Measurements from ENCODE around the gene ATOH8. TPM values are rescaled to one million over a fixed set of nuclear protein-coding genes. Genes with fewer than 3 reads are reported as not detected.
A peak's percentile ranks its signal among the peaks of the same experiment; 100 is the strongest.

ATOH8 gene
- total RNA-seq, 1 experiment from 2014 or later, result 0.81 TPM

DNA sequence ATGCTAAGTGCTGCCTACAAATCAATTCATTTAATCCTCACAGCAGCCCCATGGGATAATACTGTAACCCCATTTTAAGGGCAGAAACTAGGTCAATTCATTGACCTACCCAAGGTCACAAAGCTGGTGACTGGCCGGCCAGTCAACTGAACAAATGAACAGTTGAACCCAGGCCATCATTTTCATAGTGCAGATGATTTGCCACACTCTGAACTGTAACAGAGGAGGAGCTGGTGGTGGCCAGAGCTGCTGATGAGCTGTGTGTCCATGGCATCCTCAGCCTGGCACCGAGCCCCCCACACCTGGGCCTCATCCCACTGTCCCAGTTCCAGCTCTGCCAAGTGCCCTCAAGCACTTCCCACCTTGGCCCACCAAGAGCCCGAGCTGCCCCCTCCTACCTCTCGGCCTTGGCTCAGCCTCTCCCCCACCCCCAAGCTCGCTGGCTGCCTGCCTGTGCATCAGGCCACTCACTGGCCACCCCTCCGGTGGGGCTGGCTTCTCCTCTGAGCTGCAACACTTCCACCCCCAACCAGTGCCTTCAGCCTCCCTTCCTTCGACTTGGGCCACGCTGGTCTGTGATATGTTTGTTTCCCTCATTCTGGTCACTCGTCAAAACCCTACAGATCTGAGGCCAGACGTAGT is 58.4 kb downstream of the ATOH8 start:
- Mint-ChIP-seq H3K27me3 (ENCODE audit: low read depth) (peaks cover 3% of the 10 kb centered on the region; the same call in 1 of the 2 replicates), H3K4me3 (no peak overlapping the region), H3K9me3 (no peaks in the 10 kb centered on the region), H3K4me1 (peaks cover 3% of the 10 kb centered on the region; the same call in 1 of the 2 replicates), H3K27ac (no peak overlapping the region), H3K36me3 (no peaks in the 10 kb centered on the region)
- no peak for ATAC-seq
- DNase-seq (ENCODE audit: low spot score), result no peak
- ChIA-PET CTCF (interaction anchor here (1.0 to 6.5 kb wide), 11 partner anchors 14 to 175 kb away, joined by 3 to 100 read pairs (median 9); partner anchors contain the start of gene ATOH8), POLR2A (no interaction called here)
- TF ChIP-seq, protein P1, sequence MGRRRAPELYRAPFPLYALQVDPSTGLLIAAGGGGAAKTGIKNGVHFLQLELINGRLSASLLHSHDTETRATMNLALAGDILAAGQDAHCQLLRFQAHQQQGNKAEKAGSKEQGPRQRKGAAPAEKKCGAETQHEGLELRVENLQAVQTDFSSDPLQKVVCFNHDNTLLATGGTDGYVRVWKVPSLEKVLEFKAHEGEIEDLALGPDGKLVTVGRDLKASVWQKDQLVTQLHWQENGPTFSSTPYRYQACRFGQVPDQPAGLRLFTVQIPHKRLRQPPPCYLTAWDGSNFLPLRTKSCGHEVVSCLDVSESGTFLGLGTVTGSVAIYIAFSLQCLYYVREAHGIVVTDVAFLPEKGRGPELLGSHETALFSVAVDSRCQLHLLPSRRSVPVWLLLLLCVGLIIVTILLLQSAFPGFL (CRISPR knock-in tag; IDR thresholded peaks at IDR 0.05; ENCODE audit: borderline replicate concordance), result no peak
- no peak for TF ChIP-seq HMGA2 (CRISPR knock-in tag; IDR thresholded peaks at IDR 0.05)
- TF ChIP-seq MYBL2 (CRISPR knock-in tag; IDR thresholded peaks at IDR 0.05), result no peak
- no peak for TF ChIP-seq NFATC4 (CRISPR knock-in tag; IDR thresholded peaks at IDR 0.05)

DNA sequence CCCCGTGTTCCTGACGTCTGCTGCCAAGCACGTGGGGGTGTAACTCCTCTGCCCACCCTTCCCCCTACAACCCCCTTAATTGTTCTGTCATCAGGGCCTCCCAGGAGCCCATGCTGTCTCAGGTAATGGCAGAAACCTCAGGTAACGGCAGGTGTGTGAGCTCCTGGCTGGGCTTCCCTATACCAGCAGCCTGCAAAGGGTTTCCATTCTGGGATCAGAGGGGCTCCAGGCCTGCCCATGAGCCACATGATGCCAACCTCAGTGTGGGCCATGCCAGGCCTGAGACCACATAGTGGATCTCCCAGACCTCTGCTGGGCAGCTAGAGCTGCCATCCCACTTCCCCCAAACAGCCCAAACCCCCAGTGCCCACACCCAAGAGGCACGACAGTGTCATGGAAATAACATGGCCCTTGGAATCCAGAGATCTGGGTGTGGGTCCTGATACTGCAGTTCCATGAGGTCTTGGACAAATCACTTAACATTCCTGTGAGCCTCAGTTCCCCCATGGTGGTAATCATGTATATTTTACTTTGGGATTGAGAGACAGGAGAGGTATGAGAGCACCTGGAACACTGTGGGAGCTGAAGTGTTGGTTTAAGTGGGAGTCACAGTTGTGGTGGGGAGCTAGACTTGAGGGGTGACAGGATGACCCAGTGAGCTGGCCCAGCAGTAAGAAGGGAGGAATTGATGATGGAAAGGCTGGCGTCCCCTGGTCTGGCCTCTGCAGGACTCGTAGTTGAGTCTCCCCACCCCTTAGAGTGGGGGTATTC is 59.6 kb downstream of the ATOH8 start:
- Mint-ChIP-seq H3K27me3 (ENCODE audit: low read depth) (peaks cover 3% of the 10 kb centered on the region; the same call in 1 of the 2 replicates), H3K27ac (no peak overlapping the region)
- POLR2A ChIA-PET, result no interaction called here

DNA sequence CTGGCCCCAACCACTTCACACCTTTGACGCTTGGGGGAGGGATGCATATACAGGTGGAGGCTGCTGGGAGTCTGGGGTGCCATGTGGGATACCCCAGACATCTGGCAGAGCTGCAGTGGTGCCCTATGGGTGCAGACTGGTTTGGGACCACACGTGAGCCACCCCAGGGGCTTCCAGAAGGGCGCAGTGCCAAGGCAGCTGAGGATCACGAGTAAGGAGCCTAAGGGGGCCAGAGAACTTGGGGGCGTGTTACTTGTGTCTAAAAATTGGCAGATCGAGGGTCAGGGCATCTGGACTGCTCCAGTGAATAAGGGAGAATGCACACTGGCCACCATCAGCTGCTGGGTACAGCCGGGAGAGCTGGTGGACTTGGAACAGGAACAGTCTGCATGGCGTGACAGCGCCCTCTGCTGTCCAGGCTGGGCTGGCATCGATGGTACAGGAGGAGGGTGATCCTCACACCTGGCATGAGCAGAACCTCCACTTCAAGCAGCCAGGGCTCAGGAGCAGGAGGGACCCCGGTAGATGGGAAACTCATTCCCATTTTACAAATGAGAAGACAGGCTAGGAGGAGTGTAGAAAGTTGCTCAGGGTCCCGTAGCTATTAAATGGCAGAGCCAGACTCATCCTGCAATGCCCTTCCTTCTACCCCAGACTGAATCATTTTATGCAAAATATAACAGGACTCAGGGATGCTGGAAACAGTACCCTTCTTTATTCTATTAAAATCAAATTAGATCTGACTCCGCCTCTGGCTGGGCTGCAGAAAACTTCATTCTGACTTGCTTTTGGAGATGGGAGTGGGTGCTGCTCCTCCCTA is 60.4 kb downstream of the ATOH8 start:
- Mint-ChIP-seq H3K4me1 (peaks cover 9% of the 10 kb centered on the region), H3K4me3 (no peak overlapping the region), H3K9me3 (no peaks in the 10 kb centered on the region), H3K36me3 (no peaks in the 10 kb centered on the region), H3K27ac (no peak overlapping the region), H3K27me3 (ENCODE audit: low read depth) (peaks cover 3% of the 10 kb centered on the region; the same call in 1 of the 2 replicates)
- peak; percentile 96 for DNase-seq (ENCODE audit: low spot score)
- CTCF ChIA-PET, result interaction anchor here (0.6 to 6.5 kb wide), 34 partner anchors 9 to 292 kb away, joined by 3 to 100 read pairs (median 5); partner anchors contain the start of genes ATOH8, POLR1A and PTCD3
- ATAC-seq, result peak; percentile 95
- POLR2A ChIA-PET, result no interaction called here
- TF ChIP-seq, protein P2, sequence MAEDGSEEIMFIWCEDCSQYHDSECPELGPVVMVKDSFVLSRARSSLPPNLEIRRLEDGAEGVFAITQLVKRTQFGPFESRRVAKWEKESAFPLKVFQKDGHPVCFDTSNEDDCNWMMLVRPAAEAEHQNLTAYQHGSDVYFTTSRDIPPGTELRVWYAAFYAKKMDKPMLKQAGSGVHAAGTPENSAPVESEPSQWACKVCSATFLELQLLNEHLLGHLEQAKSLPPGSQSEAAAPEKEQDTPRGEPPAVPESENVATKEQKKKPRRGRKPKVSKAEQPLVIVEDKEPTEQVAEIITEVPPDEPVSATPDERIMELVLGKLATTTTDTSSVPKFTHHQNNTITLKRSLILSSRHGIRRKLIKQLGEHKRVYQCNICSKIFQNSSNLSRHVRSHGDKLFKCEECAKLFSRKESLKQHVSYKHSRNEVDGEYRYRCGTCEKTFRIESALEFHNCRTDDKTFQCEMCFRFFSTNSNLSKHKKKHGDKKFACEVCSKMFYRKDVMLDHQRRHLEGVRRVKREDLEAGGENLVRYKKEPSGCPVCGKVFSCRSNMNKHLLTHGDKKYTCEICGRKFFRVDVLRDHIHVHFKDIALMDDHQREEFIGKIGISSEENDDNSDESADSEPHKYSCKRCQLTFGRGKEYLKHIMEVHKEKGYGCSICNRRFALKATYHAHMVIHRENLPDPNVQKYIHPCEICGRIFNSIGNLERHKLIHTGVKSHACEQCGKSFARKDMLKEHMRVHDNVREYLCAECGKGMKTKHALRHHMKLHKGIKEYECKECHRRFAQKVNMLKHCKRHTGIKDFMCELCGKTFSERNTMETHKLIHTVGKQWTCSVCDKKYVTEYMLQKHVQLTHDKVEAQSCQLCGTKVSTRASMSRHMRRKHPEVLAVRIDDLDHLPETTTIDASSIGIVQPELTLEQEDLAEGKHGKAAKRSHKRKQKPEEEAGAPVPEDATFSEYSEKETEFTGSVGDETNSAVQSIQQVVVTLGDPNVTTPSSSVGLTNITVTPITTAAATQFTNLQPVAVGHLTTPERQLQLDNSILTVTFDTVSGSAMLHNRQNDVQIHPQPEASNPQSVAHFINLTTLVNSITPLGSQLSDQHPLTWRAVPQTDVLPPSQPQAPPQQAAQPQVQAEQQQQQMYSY (CRISPR knock-in tag; IDR thresholded peaks at IDR 0.05), result no peak
- no peak for TF ChIP-seq PRRX2 (CRISPR knock-in tag; IDR thresholded peaks at IDR 0.05)
- TF ChIP-seq, protein P3, sequence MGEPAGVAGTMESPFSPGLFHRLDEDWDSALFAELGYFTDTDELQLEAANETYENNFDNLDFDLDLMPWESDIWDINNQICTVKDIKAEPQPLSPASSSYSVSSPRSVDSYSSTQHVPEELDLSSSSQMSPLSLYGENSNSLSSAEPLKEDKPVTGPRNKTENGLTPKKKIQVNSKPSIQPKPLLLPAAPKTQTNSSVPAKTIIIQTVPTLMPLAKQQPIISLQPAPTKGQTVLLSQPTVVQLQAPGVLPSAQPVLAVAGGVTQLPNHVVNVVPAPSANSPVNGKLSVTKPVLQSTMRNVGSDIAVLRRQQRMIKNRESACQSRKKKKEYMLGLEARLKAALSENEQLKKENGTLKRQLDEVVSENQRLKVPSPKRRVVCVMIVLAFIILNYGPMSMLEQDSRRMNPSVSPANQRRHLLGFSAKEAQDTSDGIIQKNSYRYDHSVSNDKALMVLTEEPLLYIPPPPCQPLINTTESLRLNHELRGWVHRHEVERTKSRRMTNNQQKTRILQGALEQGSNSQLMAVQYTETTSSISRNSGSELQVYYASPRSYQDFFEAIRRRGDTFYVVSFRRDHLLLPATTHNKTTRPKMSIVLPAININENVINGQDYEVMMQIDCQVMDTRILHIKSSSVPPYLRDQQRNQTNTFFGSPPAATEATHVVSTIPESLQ (CRISPR knock-in tag; IDR thresholded peaks at IDR 0.05), result no peak
- no peak for TF ChIP-seq KAT7 (CRISPR knock-in tag; IDR thresholded peaks at IDR 0.05; ENCODE audit: borderline replicate concordance)
- TF ChIP-seq, protein P4, sequence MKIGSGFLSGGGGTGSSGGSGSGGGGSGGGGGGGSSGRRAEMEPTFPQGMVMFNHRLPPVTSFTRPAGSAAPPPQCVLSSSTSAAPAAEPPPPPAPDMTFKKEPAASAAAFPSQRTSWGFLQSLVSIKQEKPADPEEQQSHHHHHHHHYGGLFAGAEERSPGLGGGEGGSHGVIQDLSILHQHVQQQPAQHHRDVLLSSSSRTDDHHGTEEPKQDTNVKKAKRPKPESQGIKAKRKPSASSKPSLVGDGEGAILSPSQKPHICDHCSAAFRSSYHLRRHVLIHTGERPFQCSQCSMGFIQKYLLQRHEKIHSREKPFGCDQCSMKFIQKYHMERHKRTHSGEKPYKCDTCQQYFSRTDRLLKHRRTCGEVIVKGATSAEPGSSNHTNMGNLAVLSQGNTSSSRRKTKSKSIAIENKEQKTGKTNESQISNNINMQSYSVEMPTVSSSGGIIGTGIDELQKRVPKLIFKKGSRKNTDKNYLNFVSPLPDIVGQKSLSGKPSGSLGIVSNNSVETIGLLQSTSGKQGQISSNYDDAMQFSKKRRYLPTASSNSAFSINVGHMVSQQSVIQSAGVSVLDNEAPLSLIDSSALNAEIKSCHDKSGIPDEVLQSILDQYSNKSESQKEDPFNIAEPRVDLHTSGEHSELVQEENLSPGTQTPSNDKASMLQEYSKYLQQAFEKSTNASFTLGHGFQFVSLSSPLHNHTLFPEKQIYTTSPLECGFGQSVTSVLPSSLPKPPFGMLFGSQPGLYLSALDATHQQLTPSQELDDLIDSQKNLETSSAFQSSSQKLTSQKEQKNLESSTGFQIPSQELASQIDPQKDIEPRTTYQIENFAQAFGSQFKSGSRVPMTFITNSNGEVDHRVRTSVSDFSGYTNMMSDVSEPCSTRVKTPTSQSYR (CRISPR knock-in tag; IDR thresholded peaks at IDR 0.05), result no peak
- TF ChIP-seq ZNF232 (CRISPR knock-in tag; IDR thresholded peaks at IDR 0.05), result no peak

More for the DNA sequence above, 59.6 kb downstream of the ATOH8 start:
- no peak for ATAC-seq
- no peak for TF ChIP-seq SMAD4 (CRISPR knock-in tag; IDR thresholded peaks at IDR 0.05)
- TF ChIP-seq, protein P5, sequence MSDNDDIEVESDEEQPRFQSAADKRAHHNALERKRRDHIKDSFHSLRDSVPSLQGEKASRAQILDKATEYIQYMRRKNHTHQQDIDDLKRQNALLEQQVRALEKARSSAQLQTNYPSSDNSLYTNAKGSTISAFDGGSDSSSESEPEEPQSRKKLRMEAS (CRISPR knock-in tag; IDR thresholded peaks at IDR 0.05), result no peak
- TF ChIP-seq SP1 (CRISPR knock-in tag; conservative IDR thresholded peaks at IDR 0.05), result no peak
- TF ChIP-seq, protein P6, sequence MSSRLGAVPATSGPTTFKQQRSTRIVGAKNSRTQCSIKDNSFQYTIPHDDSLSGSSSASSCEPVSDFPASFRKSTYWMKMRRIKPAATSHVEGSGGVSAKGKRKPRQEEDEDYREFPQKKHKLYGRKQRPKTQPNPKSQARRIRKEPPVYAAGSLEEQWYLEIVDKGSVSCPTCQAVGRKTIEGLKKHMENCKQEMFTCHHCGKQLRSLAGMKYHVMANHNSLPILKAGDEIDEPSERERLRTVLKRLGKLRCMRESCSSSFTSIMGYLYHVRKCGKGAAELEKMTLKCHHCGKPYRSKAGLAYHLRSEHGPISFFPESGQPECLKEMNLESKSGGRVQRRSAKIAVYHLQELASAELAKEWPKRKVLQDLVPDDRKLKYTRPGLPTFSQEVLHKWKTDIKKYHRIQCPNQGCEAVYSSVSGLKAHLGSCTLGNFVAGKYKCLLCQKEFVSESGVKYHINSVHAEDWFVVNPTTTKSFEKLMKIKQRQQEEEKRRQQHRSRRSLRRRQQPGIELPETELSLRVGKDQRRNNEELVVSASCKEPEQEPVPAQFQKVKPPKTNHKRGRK (CRISPR knock-in tag; IDR thresholded peaks at IDR 0.05; ENCODE audit: borderline replicate concordance), result no peak
- no peak for TF ChIP-seq JUN (CRISPR knock-in tag; IDR thresholded peaks at IDR 0.05)
- no peak for TF ChIP-seq GABPB1 (CRISPR knock-in tag; IDR thresholded peaks at IDR 0.05)
- no peak for TF ChIP-seq HMGA2 (CRISPR knock-in tag; IDR thresholded peaks at IDR 0.05)
- DNase-seq (ENCODE audit: low spot score), result no peak
- Mint-ChIP-seq H3K9me3 (no peaks in the 10 kb centered on the region), H3K36me3 (no peaks in the 10 kb centered on the region), H3K4me1 (peaks cover 9% of the 10 kb centered on the region), H3K4me3 (no peak overlapping the region)
- CTCF ChIA-PET, result interaction anchor here (0.6 to 6.5 kb wide), 36 partner anchors 8 to 293 kb away, joined by 3 to 100 read pairs (median 5); partner anchors contain the start of genes ATOH8, POLR1A and PTCD3
